ENCODE results near the gene FEN1.

The FEN1 gene

DNA sequence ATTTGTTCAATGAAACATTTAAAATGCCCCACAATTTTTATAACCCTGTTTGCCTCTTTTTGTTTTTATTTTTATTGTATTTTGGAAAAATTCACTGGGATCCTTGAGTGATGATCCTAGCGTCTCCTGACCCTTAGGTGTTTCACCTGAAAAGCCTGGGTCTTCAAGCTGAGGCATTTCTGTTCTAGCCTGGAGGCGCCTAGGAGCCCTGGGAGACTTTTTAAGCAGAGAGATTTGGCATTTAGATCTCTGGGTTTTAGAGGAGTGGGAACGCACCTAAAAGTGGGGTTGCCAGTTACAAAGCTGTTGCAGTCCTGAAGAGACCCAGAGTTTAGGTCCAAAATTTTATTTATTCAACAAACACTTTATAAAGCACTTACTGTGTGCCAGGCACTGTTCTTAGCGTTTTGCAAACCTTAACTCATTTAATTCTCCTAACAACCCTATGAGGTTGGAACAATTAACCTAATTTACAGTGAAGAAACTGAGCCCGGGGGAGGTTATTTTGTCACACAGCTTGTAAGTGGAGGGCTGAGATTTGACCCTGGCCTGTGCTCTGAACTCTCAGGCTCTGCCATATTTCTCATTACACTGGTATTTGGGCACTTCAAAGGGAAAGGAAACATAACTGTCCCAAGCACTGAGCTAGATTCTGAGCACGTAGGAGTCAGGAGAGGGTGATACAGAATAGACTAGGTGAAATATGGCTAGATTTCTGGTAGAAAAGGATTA, 24.9 kb downstream of the FEN1 start:
- Histone ChIP-seq H4K20me1 (ENCODE audit: control insufficient read depth, insufficient read depth, low read depth, low read length) (no peaks in the 10 kb centered on the region), H3F3A (ENCODE audit: control insufficient read depth, insufficient read depth) (peaks cover 19% of the 10 kb centered on the region), H3K27ac (ENCODE audit: low read depth, low read length) (peak overlapping the region; percentile 19), H3K36me3 (ENCODE audit: control insufficient read depth, low read length) (peaks cover 35% of the 10 kb centered on the region), H3K27me3 (ENCODE audit: control insufficient read depth, low read length) (no peaks in the 10 kb centered on the region), H3K4me3 (ENCODE audit: low read length) (peak overlapping the region; percentile 92), H3K79me2 (ENCODE audit: control insufficient read depth, low read length) (peaks cover 42% of the 10 kb centered on the region), H3K9me2 (replicated peaks; ENCODE audit: control insufficient read depth, low read length) (no peaks in the 10 kb centered on the region), H3K4me1 (ENCODE audit: control insufficient read depth, low read length) (peaks cover 25% of the 10 kb centered on the region), H3K9me3 (ENCODE audit: control insufficient read depth, insufficient read depth, low read length) (no peaks in the 10 kb centered on the region), H3K4me2 (ENCODE audit: low read length) (peak overlapping the region; percentile 92)
- TF ChIP-seq, protein P1, sequence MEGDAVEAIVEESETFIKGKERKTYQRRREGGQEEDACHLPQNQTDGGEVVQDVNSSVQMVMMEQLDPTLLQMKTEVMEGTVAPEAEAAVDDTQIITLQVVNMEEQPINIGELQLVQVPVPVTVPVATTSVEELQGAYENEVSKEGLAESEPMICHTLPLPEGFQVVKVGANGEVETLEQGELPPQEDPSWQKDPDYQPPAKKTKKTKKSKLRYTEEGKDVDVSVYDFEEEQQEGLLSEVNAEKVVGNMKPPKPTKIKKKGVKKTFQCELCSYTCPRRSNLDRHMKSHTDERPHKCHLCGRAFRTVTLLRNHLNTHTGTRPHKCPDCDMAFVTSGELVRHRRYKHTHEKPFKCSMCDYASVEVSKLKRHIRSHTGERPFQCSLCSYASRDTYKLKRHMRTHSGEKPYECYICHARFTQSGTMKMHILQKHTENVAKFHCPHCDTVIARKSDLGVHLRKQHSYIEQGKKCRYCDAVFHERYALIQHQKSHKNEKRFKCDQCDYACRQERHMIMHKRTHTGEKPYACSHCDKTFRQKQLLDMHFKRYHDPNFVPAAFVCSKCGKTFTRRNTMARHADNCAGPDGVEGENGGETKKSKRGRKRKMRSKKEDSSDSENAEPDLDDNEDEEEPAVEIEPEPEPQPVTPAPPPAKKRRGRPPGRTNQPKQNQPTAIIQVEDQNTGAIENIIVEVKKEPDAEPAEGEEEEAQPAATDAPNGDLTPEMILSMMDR (IDR thresholded peaks at IDR 0.05; ENCODE audit: low read depth, low read length, poor library complexity, severe bottlenecking), result no peak
- no peak for TF ChIP-seq EZH2phosphoT487 (IDR thresholded peaks at IDR 0.05; ENCODE audit: borderline replicate concordance, low read length)

DNA sequence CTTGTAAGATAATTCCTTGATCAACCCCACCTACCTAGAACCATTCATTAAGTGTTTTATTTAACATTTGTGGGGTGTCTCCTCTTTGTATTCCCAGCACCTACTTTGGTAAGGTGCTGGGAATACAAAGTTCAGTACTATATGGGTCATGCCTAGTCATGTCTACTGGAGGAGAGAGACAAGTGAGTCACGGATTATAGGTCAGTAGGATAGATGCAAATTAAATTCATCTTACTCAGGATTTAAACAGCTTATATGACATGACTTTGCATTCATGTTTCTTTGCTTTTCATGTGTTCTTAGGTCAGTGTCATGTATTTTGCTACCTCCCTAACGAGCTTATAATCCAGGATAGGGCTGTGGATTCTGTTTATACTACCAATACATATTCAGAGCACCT, 27.5 kb downstream of the FEN1 start:
- peaks cover 19% of the 10 kb centered on the region for H3K79me2 ChIP-seq (ENCODE audit: control insufficient read depth, low read length)
- H3K27ac ChIP-seq (ENCODE audit: low read depth, low read length), result no peak overlapping the region
- peaks cover 14% of the 10 kb centered on the region for H3K4me1 ChIP-seq (ENCODE audit: control insufficient read depth, low read length)
- H3K36me3 ChIP-seq (ENCODE audit: control insufficient read depth, low read length), result peaks cover 12% of the 10 kb centered on the region
- no peaks in the 10 kb centered on the region for H4K20me1 ChIP-seq (ENCODE audit: control insufficient read depth, insufficient read depth, low read depth, low read length)
- no peak overlapping the region for H3K4me2 ChIP-seq (ENCODE audit: low read length)
- H3F3A ChIP-seq (ENCODE audit: control insufficient read depth, insufficient read depth), result peaks cover 21% of the 10 kb centered on the region
- no peaks in the 10 kb centered on the region for H3K27me3 ChIP-seq (ENCODE audit: control insufficient read depth, low read length)
- no peak for TF ChIP-seq EZH2phosphoT487 (IDR thresholded peaks at IDR 0.05; ENCODE audit: borderline replicate concordance, low read length)
- TF ChIP-seq, protein P1 (IDR thresholded peaks at IDR 0.05; ENCODE audit: low read depth, low read length, poor library complexity, severe bottlenecking), result no peak
- H3K4me3 ChIP-seq (ENCODE audit: low read length), result no peak overlapping the region
- no peaks in the 10 kb centered on the region for H3K9me3 ChIP-seq (ENCODE audit: control insufficient read depth, insufficient read depth, low read length)
- no peaks in the 10 kb centered on the region for H3K9me2 ChIP-seq (replicated peaks; ENCODE audit: control insufficient read depth, low read length)

DNA sequence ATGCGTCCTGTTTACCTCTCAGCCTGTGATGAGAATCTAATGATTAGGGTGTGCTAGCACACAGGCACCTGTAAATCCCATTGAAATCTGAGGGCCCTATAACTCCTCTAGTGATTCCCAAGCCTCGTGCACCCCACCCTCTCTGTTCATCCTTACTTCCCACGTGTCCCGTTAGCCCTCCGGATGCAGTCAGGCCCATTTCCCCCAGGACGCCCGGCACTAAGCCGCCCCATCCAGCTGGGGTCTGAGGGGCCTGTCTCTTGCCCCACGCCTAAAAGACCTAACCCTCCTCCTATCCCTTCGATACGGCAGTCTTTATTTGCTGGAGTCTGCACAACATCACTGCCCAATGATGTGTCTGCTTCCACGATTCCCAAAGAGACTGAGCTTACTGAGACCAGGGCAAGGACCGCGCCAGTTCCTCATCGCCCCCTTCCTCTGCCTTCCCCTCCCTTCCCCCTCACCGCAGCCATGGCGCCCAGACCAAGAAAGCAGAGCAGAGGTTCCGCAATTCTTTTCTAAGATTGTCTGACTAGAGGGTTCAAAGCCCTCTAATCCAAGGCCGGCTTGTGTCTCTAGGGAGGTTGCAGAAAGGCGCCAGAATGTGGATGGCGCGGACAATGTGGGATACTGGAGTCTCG, 34.3 kb downstream of the FEN1 start:
- Histone ChIP-seq H3K4me2 (ENCODE audit: low read length) (peak overlapping the region; percentile 87), H3K36me3 (ENCODE audit: control insufficient read depth, low read length) (peaks cover 41% of the 10 kb centered on the region), H3K27me3 (ENCODE audit: control insufficient read depth, low read length) (no peaks in the 10 kb centered on the region), H3F3A (ENCODE audit: control insufficient read depth, insufficient read depth) (peaks cover 23% of the 10 kb centered on the region), H3K79me2 (ENCODE audit: control insufficient read depth, low read length) (peaks cover 59% of the 10 kb centered on the region), H3K4me3 (ENCODE audit: low read length) (peak overlapping the region; percentile 84), H3K9me3 (ENCODE audit: control insufficient read depth, insufficient read depth, low read length) (no peaks in the 10 kb centered on the region), H4K20me1 (ENCODE audit: control insufficient read depth, insufficient read depth, low read depth, low read length) (peaks cover 20% of the 10 kb centered on the region; the same call in 1 of the 2 replicates), H3K9me2 (replicated peaks; ENCODE audit: control insufficient read depth, low read length) (no peaks in the 10 kb centered on the region), H3K4me1 (ENCODE audit: control insufficient read depth, low read length) (peaks cover 41% of the 10 kb centered on the region), H3K27ac (ENCODE audit: low read depth, low read length) (peak overlapping the region; percentile 95)
- TF ChIP-seq, protein P1 (IDR thresholded peaks at IDR 0.05; ENCODE audit: low read depth, low read length, poor library complexity, severe bottlenecking), result no peak
- TF ChIP-seq EZH2phosphoT487 (IDR thresholded peaks at IDR 0.05; ENCODE audit: borderline replicate concordance, low read length), result no peak
